Measurements from ENCODE around the gene CHPT1.

DNA sequence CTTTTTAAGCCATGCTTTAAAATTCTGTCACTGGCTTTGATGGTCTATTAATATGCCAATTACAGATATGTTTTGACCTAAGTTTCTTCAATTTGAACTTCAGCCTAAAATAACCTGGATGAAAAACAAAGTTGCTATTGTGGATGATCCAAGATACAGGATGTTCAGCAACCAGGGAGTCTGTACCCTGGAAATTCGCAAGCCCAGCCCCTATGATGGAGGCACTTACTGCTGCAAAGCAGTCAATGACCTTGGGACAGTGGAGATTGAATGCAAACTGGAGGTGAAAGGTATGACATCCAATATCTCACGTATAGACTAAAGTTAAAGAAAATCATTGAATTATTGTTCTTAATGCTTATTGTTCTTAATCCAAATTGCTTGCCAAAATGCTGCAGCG, 17.2 kb upstream of the CHPT1 start:
- TF ChIP-seq, protein P1, sequence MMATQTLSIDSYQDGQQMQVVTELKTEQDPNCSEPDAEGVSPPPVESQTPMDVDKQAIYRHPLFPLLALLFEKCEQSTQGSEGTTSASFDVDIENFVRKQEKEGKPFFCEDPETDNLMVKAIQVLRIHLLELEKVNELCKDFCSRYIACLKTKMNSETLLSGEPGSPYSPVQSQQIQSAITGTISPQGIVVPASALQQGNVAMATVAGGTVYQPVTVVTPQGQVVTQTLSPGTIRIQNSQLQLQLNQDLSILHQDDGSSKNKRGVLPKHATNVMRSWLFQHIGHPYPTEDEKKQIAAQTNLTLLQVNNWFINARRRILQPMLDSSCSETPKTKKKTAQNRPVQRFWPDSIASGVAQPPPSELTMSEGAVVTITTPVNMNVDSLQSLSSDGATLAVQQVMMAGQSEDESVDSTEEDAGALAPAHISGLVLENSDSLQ (IDR thresholded peaks at IDR 0.05), result no peak
- TF ChIP-seq ELF4 (IDR thresholded peaks at IDR 0.05), result no peak
- no peak for TF ChIP-seq FOXM1 (IDR thresholded peaks at IDR 0.05; ENCODE audit: borderline replicate concordance)
